Measurements from ENCODE around the gene OPN4.

GRCh38 chr10:86693721-86694369, 39.5 kb downstream of the OPN4 start:
- peak; percentile 76 for TF ChIP-seq CTCF (IDR thresholded peaks at IDR 0.05; ENCODE audit: poor library complexity)
- no peak for TF ChIP-seq EZH2 (IDR thresholded peaks at IDR 0.05; ENCODE audit: borderline replicate concordance)
